ENCODE data around the gene MEGF11.

The MEGF11 gene

GRCh38 chr15:65856821-65857455, 396.6 kb downstream of the MEGF11 start:
- no peaks in the 10 kb centered on the region for H3K9me3 Mint-ChIP-seq
- DNase-seq = peak; percentile 55
- H3K4me3 Mint-ChIP-seq = no peak overlapping the region
- peaks cover 13% of the 10 kb centered on the region for H3K4me1 Mint-ChIP-seq
- H3K27ac Mint-ChIP-seq = no peak overlapping the region
- TF ChIP-seq CTCF (IDR thresholded peaks at IDR 0.05) = peak; percentile 72
- peaks cover 9% of the 10 kb centered on the region for H3K27me3 Mint-ChIP-seq (ENCODE audit: low read depth, poor library complexity)
- no peaks in the 10 kb centered on the region for H3K36me3 Mint-ChIP-seq (ENCODE audit: low read depth)

GRCh38 chr15:65851981-65852380, 401.6 kb downstream of the MEGF11 start:
- H3K4me1 Mint-ChIP-seq = peaks cover 3% of the 10 kb centered on the region
- TF ChIP-seq CTCF (IDR thresholded peaks at IDR 0.05) = no peak
- peaks cover 2% of the 10 kb centered on the region for H3K27me3 Mint-ChIP-seq (ENCODE audit: low read depth, poor library complexity)
- H3K9me3 Mint-ChIP-seq = no peaks in the 10 kb centered on the region
- DNase-seq = no peak
- no peak overlapping the region for H3K27ac Mint-ChIP-seq
- no peaks in the 10 kb centered on the region for H3K36me3 Mint-ChIP-seq (ENCODE audit: low read depth)
- H3K4me3 Mint-ChIP-seq = no peak overlapping the region

GRCh38 chr15:65847989-65848388, 405.6 kb downstream of the MEGF11 start:
- H3K4me1 Mint-ChIP-seq = peaks cover 7% of the 10 kb centered on the region
- H3K27ac Mint-ChIP-seq = no peak overlapping the region
- peaks cover 7% of the 10 kb centered on the region for H3K36me3 Mint-ChIP-seq (ENCODE audit: low read depth)
- no peak for DNase-seq
- peaks cover 2% of the 10 kb centered on the region for H3K27me3 Mint-ChIP-seq (ENCODE audit: low read depth, poor library complexity)
- peaks cover 20% of the 10 kb centered on the region for H3K9me3 Mint-ChIP-seq
- TF ChIP-seq CTCF (IDR thresholded peaks at IDR 0.05) = no peak
- H3K4me3 Mint-ChIP-seq = no peak overlapping the region

- no peak for DNase-seq
- Mint-ChIP-seq H3K27ac (no peak overlapping the region), H3K27me3 (ENCODE audit: low read depth, poor library complexity) (peaks cover 2% of the 10 kb centered on the region), H3K9me3 (peaks cover 23% of the 10 kb centered on the region), H3K4me1 (peaks cover 16% of the 10 kb centered on the region), H3K36me3 (ENCODE audit: low read depth) (peaks cover 7% of the 10 kb centered on the region), H3K4me3 (no peak overlapping the region)
- TF ChIP-seq CTCF (IDR thresholded peaks at IDR 0.05) = no peak
Measured at GRCh38 chr15:65845826-65846519, 407.6 kb downstream of the MEGF11 start.

Data from nephron progenitor cell (in vitro differentiated cells).